HG03139 (cell line): ENCODE data around the gene PCIF1.
"Not testable (repeated sequence)": the region's sequence is repeated elsewhere in the genome, so short reads cannot be mapped to it uniquely, and the experiment has no call there.

ENCODE experiments used
- ATAC-seq: cut with Tn5 transposase; IDR thresholded peaks from one replicate; pipeline ENCODE4 v1.9.1; 2021; ENCODE audit not compliant: unreplicated experiment

The PCIF1 gene

DNA sequence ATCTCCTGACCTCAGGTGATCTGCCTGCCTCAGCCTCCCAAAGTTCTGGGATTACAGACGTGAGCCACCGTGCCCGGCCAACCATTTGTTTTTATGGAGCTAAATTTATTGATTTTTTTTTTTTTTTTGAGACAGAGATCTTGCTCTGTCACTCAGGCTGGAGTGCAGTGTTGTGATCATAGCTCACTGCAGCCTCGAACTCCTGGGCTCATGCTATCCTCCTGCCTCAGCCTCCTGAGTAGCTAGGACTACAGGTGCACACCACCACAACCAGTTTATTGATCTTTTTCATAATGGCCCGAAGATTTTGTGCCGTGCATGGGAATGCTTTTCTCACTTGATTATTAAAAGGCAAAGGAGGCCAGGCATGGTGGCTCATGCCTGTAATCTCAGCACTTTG is 54.3 kb downstream of the PCIF1 start:
- ATAC-seq: not testable (repeated sequence)

DNA sequence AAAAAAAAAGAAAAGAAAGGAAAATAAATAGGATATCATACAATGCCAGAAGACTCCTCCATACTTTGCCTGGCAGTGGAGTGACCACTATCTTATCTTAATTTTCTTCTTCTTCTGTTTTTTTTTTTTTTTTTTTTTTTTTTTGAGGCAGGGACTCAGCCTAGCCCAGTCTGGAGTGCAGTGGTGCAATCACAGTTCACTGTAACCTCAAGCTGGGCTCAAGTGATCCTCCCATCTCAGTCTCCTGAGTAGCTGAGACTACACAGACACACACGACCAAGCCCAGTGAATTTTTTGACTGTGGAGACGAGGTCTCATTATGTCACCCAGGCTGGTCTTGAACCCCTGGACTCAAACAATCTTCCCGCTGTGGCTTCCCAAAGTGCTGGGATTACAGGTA is 57.1 kb downstream of the PCIF1 start:
- ATAC-seq: no peak

GRCh38 chr20:45993197-45993951 is 58.9 kb downstream of the PCIF1 start:
- ATAC-seq: no peak

GRCh38 chr20:45994761-45995493 is 60.4 kb downstream of the PCIF1 start:
- no peak for ATAC-seq

GRCh38 chr20:45995495-45996097 is 61.1 kb downstream of the PCIF1 start:
- not testable (repeated sequence) for ATAC-seq

GRCh38 chr20:45997187-45997586 is 62.7 kb downstream of the PCIF1 start:
- ATAC-seq: no peak
